Measurements from ENCODE around the gene CARS1. TPM values are rescaled to one million over a fixed set of nuclear protein-coding genes. Genes with fewer than 3 reads are reported as not detected.

CARS1 gene
- total RNA-seq, 4 donors from 2014 or later: 31.5 to 46.5 (median 34.7) TPM

GRCh38 chr11:3087373-3087772 lies 30.1 kb upstream of the CARS1 start:
- TF ChIP-seq POLR2A (IDR thresholded peaks at IDR 0.05) (no peak), CTCF (IDR thresholded peaks at IDR 0.05 in 4 of 5, conservative IDR thresholded peaks at IDR 0.05 in 1 of 5) (no peak)

GRCh38 chr11:3086671-3087150 lies 29.5 kb upstream of the CARS1 start:
- H3K4me3 ChIP-seq: no peak overlapping the region
- TF ChIP-seq POLR2A (IDR thresholded peaks at IDR 0.05) (no peak), CTCF (IDR thresholded peaks at IDR 0.05 in 4 of 5, conservative IDR thresholded peaks at IDR 0.05 in 1 of 5) (no peak)
- DNase-seq (no peak), ATAC-seq (no peak)
- peaks cover 6 to 8% of the 10 kb centered on the region in 2 donors for H3K4me1 ChIP-seq
- peaks cover 0 to 4% (median 3%) of the 10 kb centered on the region in 3 donors for H3K27me3 ChIP-seq
- no peaks in the 10 kb centered on the region for H3K9me3 ChIP-seq
- in situ Hi-C loops (cut with MboI; ENCODE audit: low sequenced_read_pairs in 4 of 4) (no loop called here), intact Hi-C loops (cut with DNase I; ENCODE audit: low total_unique reads) (no loop called here)
- no peak overlapping the region for H3K27ac ChIP-seq
- no peaks in the 10 kb centered on the region for H3K36me3 ChIP-seq

More at GRCh38 chr11:3087373-3087772, 30.1 kb upstream of the CARS1 start:
- Histone ChIP-seq H3K4me3 (no peak overlapping the region), H3K36me3 (no peaks in the 10 kb centered on the region), H3K4me1 (peaks cover 6 to 11% of the 10 kb centered on the region in 2 donors), H3K27ac (no peak overlapping the region), H3K9me3 (no peaks in the 10 kb centered on the region), H3K27me3 (peaks cover 0 to 4% (median 3%) of the 10 kb centered on the region in 3 donors)
- no peak for DNase-seq
- in situ Hi-C loops (cut with MboI; ENCODE audit: low sequenced_read_pairs in 4 of 4) (no loop called here), intact Hi-C loops (cut with DNase I; ENCODE audit: low total_unique reads) (no loop called here)
- no peak for ATAC-seq

GRCh38 chr11:3086114-3086513 lies 28.9 kb upstream of the CARS1 start:
- ATAC-seq (no peak), DNase-seq (peak in 1 of 2 donors; percentile 10)
- Histone ChIP-seq H3K36me3 (no peaks in the 10 kb centered on the region), H3K4me1 (peaks cover 6 to 8% of the 10 kb centered on the region in 2 donors), H3K9me3 (no peaks in the 10 kb centered on the region), H3K27me3 (peaks cover 0 to 4% (median 3%) of the 10 kb centered on the region in 3 donors), H3K4me3 (no peak overlapping the region), H3K27ac (no peak overlapping the region)
- in situ Hi-C loops (cut with MboI; ENCODE audit: low sequenced_read_pairs in 4 of 4) (no loop called here), intact Hi-C loops (cut with DNase I; ENCODE audit: low total_unique reads) (no loop called here)
- TF ChIP-seq CTCF (IDR thresholded peaks at IDR 0.05 in 4 of 5, conservative IDR thresholded peaks at IDR 0.05 in 1 of 5) (no peak), POLR2A (IDR thresholded peaks at IDR 0.05) (no peak)

DNA sequence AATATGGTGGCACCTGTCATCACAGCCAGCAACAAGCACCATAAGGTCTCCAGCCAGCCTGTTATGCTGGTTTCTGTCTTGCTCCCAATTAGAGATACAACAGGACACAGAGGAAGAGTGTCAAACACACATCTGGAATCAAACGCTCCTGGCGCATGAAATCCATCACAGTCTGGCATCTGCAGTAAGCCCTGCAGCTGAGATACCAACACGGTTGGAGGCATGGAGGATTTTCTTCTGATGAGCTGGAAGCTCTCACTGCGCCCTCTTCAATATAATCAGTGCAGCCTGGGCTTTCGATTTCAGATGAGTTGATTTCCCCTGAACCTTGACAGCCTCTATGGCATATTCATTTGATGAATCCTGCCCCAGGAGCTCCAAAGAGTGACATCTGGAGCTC lies 27.8 kb upstream of the CARS1 start:
- DNase-seq: no peak
- intact Hi-C loops (cut with DNase I; ENCODE audit: low total_unique reads) (no loop called here), in situ Hi-C loops (cut with MboI; ENCODE audit: low sequenced_read_pairs in 4 of 4) (no loop called here)

More for the DNA sequence above, 27.8 kb upstream of the CARS1 start:
- Histone ChIP-seq H3K27me3 (peaks cover 0 to 4% (median 3%) of the 10 kb centered on the region in 3 donors), H3K9me3 (no peaks in the 10 kb centered on the region), H3K4me3 (no peak overlapping the region), H3K27ac (no peak overlapping the region), H3K36me3 (no peaks in the 10 kb centered on the region), H3K4me1 (peaks cover 6 to 8% of the 10 kb centered on the region in 2 donors)
- ATAC-seq: no peak
- TF ChIP-seq CTCF (IDR thresholded peaks at IDR 0.05 in 4 of 5, conservative IDR thresholded peaks at IDR 0.05 in 1 of 5) (no peak), POLR2A (IDR thresholded peaks at IDR 0.05) (no peak)

All from gastrocnemius medialis (tissue), 4 donors.